Endothelial cell of umbilical vein (primary cell): Measurements from ENCODE around the gene BTBD2.

Source experiments
- EZH2 ChIP-seq: IDR thresholded peaks from 2 replicates; pipeline ENCODE4 v1.6.1; 2012; ENCODE audit warnings: borderline replicate concordance, low read depth, mild to moderate bottlenecking, moderate library complexity, low read length, inconsistent platforms; ENCODE audit not compliant: severe bottlenecking
- FOS ChIP-seq: IDR thresholded peaks from 2 replicates; pipeline ENCODE4 v1.6.1; 2011; ENCODE audit warnings: mild to moderate bottlenecking, low read length, moderate library complexity, borderline replicate concordance; ENCODE audit not compliant: insufficient read depth
- MYC ChIP-seq: IDR thresholded peaks from one replicate; pipeline ENCODE4 v1.6.1; 2011; ENCODE audit warnings: mild to moderate bottlenecking, low read depth, low read length
- POLR2A ChIP-seq: IDR thresholded peaks from 2 replicates; pipeline ENCODE4 v1.6.1; 2012; ENCODE audit warnings: low read depth, mild to moderate bottlenecking, control low read depth, low read length
- POLR2AphosphoS5 ChIP-seq: IDR thresholded peaks from 2 replicates; pipeline ENCODE4 v1.6.1; 2012; ENCODE audit warnings: low read depth, mild to moderate bottlenecking, control low read depth, low read length, moderate library complexity; ENCODE audit not compliant: insufficient read depth
- TF ChIP-seq, protein P1 (sequence below), 2 donors: IDR thresholded peaks; 1 replicate in 1 of 2; 2 replicates in 1 of 2; pipeline ENCODE4 v1.5.1; 2011; ENCODE audit warnings: low read length in 2 of 2, mild to moderate bottlenecking in 2 of 2, moderate library complexity in 2 of 2, control low read depth in 1 of 2, inconsistent platforms in 1 of 2, low read depth in 1 of 2; ENCODE audit not compliant: insufficient read depth in 1 of 2; ENCODE audit errors: extremely low read depth in 1 of 2

DNA sequence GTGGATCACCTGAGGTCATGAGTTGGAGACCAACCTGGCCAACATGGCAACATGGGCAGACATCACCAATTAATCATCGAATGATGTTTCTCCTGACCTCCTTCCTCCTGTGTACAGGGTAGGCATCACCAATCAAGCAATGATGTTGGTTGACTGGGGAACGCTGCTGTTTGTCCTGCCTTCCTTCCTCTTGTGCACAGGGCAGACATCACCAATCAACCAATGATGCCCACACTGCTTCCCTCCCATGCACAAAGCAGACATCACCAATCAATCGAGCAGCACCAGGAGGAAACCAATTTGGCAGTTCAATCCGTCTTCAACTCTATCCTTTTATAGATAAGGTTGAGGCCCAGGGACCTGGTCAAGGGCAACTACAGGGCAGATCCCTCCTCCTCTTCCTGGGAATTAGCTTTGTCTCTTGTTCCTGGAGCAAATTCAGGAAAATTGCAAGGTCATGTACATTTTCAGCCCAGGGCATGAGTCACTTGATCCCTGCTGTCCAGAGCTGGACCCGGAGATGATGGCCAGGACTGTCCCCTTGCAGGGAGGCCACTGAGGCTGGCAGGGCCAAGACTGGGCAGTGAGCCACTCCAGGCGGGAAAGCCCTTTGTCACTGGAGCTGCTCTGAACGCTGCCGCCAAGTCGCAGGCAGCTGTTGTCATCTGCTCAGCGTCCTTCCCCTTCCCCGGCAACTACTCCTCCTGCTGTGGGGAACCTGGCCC is 79.9 kb downstream of the BTBD2 start:
- TF ChIP-seq POLR2AphosphoS5 (no peak), EZH2 (no peak), POLR2A (no peak), MYC (no peak), FOS (no peak)
- TF ChIP-seq, protein P1, sequence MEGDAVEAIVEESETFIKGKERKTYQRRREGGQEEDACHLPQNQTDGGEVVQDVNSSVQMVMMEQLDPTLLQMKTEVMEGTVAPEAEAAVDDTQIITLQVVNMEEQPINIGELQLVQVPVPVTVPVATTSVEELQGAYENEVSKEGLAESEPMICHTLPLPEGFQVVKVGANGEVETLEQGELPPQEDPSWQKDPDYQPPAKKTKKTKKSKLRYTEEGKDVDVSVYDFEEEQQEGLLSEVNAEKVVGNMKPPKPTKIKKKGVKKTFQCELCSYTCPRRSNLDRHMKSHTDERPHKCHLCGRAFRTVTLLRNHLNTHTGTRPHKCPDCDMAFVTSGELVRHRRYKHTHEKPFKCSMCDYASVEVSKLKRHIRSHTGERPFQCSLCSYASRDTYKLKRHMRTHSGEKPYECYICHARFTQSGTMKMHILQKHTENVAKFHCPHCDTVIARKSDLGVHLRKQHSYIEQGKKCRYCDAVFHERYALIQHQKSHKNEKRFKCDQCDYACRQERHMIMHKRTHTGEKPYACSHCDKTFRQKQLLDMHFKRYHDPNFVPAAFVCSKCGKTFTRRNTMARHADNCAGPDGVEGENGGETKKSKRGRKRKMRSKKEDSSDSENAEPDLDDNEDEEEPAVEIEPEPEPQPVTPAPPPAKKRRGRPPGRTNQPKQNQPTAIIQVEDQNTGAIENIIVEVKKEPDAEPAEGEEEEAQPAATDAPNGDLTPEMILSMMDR (IDR thresholded peaks at IDR 0.05; ENCODE audit: extremely low read depth in 1 of 2, insufficient read depth in 1 of 2, low read depth in 1 of 2, low read length in 2 of 2): no peak
